Measurements from ENCODE around the gene MAPK9.
"Not testable (repeated sequence)": the region's sequence is repeated elsewhere in the genome, so short reads cannot be mapped to it uniquely, and the experiment has no call there.

The MAPK9 gene

DNA sequence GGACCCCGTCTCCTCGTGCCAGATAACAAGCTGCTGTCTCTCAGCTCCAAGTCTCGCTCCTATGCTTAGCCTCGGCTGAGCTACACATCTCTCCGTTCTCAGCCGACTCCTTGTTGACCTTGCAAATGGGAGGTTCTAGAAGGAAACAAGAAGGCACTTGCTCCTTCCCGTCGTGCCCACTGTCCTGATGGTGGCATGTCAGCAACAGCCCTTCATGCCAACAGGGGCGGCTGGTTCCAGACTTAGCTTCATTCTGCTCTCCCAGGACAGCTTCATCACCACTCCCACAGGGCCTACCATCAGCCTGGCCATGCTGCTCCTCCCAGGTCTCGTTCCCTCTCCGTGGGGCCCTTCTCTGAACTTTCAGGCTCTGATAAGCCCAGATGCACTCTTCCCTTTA, 69.8 kb downstream of the MAPK9 start:
- no peak for DNase-seq

DNA sequence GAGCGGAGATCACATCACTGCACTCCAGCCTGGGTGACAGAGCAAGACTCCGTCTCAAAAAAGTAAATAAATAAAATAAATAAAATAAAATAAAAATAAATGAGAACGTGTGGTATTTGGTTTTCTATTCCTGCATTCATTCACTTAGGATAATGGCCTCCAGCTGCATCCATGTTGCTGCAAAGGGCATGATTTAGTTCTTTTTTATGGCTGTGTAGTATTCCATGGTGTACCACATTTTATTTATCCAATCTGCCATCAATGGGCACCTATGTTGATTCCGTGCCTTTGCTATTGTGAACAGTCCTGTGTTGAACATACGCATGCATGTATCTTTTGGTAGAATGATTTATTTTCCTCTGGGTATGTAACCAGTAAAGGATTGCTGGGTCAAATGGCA, 74.1 kb downstream of the MAPK9 start:
- DNase-seq: no peak

DNA sequence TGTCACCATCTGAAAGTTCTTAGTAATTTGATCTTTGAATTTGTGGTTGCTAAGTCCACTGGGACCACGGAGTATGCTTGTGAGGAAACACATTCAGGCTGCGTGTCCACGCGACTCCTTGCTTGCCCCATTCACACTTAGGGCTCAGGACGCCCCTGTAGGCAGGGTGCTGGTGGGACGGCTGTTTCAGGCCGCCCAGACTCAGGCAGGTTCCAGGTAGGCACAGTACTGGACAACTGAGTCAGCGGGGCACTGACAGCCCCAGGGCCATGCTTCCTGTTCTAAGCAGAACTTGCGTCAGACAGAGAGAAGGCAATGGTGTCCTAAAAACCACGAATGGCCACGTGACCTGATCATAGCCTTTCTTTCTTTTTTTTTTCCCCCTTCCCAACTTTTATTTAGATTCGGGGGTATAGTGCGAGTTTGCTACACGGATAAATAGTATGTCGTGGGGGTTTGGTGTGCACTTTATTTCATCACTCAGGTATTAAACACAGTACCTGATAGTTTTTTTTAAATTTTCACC, 75.2 kb downstream of the MAPK9 start:
- no peak for DNase-seq

DNA sequence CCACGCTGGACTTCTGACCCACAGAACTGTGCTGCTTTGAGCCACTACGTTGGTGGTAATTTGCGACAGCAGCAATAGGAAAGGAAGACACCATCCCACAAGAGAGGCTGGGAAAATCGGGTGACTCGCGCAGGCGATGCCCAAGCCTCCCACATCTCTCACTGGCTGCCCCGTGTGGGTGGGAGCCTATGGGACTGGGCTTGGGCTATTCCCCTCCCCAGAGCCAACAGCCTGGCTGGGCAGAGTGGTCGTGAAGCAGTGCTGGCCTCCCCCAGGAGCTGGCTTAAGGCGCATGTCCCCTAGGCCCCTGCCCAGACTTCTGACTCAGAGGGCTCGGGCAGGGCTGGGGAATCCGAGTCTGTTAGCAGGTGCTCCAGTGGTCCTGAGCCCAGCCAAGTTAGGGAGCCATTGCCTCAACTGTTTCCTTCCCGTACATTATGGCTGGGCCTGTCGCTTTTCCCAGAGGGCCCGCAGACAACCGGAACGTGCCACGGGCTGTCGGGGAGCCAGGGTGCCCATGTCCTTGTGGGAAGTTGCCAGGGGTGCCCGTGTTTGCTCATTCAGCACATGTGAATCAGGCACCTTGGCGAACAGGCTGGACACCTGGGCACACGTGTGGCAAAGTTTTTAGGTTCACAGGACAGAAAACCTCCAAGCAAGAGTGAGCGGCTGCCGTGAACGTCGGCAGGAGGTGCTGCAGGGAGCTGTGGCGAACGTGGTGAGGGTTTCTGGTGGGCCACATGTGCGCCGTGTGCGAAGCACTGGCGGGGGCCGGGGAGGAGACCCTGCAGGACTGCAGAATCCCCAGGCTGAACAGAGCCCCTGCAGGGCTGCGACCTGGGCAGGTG, 75.9 kb downstream of the MAPK9 start:
- peak; percentile 16 for DNase-seq

DNA sequence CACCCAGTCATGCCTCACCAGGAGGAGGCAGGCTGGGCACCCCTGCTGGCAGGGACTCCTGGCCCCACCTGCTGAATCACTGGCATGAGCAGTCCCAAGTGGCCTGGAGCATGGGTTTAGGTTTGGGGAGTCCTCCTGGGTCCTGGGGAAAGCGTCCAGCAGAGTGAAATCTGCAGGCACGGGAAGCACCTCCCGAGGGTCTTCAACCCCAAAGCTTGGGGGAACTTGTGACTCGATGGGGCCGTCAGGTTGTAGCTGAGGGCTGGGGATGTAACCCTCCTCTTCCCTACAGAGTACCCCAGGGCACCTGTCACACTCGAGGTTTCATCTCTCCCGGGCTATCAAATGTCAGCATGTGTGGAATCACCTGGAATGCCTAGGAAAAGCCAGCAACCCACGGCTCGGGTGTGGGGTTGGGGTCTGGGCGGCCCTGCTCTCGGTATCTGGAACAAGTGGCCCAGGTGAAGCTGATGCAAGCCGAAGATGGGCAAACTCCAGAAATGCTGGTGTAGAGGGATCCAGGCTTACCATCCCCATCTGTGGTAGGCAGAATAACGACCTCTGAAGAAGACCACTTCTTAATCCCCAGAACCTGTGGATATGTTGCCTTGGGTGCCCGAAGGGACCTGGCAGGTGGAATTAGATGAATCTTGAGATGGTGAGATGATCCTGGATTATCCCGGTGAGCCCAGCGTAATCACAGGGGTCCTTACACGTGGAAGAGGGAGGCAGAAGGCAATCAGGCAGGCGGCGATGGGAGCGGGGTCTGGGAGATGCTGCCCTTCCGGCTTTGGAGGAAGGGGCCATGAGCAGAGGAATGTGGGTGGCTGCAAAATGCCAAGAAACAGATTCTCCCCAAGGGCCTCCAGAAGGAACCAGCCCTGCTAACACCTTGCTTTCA, 76.8 kb downstream of the MAPK9 start:
- no peak for DNase-seq

DNA sequence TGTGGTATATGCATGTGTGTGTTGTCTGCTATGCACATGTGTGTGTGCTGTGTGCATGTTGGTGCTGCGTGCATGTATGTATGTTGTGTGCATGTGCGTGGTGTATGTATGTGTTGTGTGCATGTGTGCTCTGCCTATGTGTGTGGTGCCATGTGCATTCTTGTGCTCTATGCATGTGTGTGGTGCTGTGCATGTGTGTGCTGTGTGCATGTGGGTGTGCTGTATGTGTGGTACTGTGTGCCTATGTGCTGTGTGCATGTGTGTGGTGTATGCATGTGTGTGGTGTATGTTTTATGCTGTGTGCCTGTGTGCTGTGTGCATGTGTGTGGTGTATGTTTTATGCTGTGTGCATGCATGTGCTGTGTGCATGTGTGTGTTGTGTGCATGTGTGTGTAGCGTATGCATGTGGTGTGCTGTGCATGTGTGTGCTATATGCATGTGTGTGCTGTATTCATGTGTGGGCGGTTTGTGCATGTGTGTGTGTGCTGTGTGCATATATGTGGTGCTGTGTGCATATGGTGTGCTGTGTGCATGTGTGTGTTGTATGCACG, 78.2 kb downstream of the MAPK9 start:
- no peak for DNase-seq

DNA sequence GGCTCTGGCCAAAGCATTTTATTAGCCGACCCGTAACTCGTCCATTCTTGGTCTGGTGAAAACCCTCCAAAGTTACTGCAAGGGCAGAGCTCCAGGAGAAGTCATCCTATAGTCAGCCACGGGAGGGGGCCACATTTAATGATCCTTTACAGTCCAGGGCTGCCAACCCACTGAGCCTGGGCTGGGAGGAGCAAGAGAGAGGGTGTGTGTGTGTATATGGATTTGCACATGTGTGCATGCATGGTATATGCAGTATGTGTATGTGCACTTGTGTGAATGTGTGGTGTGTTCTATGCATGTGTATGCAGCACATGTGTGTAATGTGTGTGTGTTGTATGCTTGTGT, 78.7 kb downstream of the MAPK9 start:
- no peak for DNase-seq

DNA sequence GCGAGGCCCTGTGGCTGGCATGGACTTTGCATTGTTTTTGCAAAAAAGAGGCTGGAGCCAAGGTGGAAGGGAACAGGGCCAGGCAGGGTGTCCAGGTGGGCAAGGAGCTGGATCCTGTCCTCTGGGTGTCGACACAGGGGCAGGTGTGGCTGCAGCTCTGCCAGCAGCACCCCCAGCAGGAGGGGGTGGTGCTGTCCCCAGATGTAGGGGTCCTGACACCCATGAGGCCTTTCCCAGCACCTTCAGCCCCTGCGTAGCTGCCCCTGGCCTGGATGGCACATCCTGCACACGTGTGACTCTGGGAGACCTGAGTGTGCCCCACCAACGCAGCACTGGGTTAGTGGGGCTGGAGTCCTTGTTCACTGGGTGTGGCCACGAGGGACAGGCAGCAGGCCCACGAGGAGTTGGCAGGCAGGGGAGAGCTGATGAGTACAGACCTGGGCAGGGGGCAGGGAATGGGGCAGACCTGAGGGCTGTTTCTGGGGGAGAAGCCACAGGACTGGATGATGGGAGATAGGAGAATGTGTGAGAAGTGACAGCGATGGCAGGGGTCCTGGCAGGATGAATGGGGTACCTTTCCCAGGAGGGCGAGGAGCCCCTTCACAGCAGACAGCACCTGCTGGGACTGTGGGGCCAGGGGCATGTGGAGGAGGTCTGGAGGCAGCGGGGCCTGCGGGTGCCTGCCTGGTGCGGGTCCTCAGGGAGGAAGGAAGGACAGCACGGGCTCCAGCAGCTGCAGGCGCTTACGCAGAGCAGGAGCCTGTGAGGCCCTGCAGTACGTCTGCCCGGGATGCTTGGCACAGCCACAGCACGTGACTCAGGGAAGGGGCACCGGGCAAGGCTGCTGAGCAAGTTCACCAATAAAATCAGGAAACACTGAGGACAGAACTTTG, 79.3 kb downstream of the MAPK9 start:
- no peak for DNase-seq

DNA sequence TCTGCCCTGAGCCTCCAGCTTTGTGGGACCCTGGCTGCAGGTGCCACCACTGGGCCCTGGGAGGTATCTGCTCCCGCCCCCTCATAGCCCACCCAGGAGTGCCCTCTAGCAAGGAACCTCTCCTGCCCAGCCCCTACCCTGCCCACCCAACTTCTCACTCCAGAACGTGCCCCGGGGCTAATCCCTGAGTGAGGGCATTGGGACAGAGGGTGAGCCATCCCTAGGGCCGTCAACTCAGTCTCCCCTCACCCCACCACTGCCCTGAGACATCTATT, 80.2 kb downstream of the MAPK9 start:
- DNase-seq: no peak

DNA sequence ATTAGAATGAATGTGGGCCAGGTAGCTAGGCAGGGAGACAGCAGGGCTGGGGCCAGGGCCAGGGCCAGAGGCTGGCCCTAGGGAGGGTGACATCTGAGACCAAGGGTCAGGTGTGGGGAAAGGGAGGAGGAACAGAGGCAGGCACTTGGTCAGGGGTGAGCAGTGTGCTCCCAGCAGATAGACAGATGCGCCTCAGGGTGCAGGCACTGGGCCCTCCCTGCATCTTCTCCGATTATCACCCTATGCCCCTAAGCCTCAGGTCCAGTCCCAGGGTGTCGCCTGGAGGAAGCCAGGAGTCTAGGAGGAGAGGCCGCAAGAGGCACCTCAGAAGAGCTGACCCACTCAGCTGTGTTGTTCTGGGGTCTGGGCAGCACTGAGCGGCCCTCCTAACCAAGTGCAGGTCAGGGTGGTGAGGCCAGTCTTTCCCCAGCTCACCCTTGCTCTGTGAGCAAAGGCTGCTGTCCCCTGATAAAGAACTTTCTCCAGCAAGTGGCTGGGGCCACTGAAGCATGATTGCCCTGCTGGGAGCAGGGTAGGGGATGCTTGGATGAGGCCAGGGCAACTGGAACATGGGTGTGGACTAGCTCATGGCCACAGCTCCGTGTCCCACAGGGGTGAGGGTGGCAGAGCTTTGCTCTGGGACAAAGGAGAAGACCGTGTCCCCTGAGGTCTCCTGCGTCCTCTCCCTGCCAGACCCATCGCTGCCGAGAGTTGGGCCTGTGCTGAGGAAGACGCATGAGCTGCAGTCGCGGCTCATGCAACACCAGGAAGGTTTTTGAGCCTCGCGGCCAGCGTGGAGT, 80.7 kb downstream of the MAPK9 start:
- DNase-seq: no peak

DNA sequence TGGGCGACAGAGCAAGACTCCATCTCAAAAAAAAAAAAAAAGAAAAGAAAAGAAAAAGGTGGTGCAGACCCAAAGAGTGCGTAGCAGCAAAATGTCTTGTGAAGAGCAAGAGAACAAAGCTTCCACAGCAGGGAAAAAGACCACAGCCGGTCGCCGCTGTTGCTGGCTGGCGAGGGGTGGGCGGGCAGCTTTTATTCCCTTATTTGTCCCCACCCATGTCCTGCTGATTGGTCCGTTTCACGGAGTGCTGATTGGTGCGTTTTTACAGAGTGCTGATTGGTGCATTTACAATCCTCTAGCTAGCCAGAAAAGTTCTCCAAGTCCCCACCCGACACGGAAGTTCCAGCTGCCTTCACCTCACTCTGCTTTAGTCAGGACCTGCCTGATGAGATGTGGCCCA, 81.8 kb downstream of the MAPK9 start:
- DNase-seq: not testable (repeated sequence)

DNA sequence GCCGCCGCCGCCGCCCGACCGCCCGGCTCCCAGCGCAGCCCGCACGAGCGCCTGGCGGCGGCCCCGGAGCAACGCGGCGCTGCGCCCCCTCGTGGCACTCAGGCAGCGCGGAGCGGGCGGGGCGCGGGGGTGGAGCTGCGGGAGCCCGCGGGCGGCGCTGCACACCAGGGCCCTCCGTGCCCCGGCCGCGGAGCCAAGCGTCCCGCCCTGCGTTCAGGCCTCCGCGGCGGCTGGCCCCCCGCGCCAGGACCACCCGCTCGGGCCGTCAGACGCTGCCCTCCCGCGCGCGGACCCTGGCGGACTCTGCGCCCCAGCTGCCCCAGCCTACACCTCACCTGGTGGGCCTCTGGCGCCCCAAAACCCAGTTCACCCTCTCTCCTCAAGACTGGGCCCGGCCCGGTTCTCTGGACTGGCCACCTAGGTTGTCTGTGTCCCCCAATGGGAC, 82.7 kb downstream of the MAPK9 start, which contains the start of gene RASGEF1C:
RASGEF1C (minus strand) TSS at position 75 of the 445 bp plus-strand sequence. CDS start 71,159 bp downstream, outside the sequence.
- peak; percentile 89 for DNase-seq

DNA sequence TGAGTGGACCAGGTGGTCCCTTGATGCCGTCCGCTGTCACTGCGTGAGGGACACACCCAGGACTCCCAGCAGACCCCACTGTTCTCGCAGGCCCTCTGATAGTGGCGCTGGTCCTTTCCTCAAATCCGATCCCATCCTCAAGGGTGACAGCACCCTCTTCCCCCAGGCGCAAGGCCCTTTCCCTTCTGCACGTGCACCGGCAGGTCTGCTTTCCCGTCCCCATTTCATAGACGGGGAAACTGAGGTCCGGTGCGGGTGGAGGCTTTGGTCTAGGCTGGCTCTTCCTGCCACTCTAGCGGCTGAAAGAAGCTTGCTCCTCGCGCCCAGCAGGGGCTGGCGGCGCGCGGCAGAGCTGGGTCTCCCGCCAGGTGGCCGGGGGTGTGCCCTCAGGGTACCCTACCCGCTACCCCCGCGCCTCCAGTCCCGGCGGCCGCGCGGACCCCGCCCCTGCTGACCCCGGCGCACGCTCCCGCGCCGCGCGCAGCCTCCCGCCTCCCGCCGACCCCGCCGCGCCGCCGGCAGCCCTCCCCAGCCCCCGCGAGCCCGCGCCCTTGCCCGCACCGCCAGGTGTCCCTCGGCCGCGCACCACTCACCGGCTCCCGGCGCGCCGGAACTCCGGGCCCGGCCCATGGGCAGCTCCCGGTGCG, 83.3 kb downstream of the MAPK9 start:
- DNase-seq: peak; percentile 26

DNA sequence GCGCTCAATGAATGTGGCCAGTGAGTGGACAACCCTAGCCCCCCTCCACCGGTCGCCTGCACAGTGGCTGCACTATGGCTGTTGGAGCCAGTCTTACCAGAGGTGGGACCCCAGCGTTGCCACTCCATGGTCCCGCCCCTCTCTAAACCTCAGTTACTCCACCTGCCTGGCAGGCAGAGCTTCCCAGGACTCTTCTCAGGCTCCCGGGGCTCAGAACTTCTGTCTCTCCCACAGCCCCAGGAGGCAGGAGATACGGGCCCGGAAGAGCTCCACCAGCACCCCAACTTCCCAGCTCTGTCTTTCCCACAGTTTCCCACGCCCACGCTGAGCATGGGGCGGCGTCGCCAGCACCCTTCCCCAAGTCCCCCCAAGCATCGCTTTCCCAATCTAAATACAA, 83.8 kb downstream of the MAPK9 start:
- no peak for DNase-seq

DNA sequence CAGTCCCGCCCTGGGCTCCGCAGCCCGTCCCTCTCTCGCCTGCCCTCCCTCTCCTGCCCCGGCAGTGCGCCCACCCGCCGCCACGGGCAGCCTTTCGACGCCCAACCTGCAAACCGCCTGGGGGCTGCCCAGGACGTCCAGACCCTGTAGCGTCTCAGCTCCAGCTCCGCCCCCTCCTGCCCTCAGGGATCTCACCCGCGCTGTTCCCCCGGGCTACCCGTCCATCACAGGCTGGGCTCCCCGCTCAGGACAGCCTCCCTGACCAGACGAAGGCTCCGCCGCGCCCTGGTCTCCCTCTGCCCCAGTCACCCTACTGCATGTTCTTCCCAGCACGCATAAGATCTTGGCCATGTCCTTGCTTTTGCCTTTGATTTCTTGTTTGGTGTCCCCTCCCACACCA, 84.3 kb downstream of the MAPK9 start:
- DNase-seq: no peak

DNA sequence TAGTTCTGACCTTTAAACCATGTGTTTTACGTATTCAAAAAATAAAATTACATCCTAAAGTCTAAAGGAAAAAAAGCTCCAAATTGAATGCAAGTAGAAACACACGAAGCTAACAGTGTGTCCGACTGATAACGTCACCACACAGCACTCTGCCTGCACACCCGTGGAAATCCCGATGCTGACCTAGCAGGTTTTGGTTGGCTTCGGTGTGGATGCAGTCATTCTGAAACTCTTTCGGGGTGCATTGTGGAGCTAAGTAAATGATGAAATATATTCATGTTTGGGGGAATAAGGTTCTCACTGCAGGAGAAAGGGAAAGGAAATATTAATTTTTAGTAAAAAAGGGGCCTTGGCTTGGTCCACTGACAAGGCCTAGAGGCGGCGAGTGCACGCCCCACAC, 84.9 kb downstream of the MAPK9 start:
- DNase-seq: no peak

DNA sequence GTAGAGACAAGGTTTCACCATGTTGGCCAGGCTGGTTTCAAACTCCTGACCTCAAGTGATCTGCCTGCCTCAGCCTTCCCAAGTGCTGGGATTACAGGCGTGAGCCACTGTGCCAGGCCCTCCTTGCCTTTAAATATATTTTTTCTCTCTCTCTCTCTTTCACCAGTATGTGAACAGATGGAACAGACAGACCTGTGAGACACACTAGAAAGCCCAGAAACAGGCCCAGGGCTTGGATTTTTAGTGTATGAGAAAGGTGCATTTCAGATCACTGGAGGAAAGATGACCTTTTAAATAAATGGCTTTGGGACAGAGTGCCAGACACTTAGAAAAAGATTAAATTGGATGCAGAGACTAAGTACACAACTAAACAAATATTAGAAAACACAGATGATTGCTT, 86.0 kb downstream of the MAPK9 start:
- DNase-seq: no peak

DNA sequence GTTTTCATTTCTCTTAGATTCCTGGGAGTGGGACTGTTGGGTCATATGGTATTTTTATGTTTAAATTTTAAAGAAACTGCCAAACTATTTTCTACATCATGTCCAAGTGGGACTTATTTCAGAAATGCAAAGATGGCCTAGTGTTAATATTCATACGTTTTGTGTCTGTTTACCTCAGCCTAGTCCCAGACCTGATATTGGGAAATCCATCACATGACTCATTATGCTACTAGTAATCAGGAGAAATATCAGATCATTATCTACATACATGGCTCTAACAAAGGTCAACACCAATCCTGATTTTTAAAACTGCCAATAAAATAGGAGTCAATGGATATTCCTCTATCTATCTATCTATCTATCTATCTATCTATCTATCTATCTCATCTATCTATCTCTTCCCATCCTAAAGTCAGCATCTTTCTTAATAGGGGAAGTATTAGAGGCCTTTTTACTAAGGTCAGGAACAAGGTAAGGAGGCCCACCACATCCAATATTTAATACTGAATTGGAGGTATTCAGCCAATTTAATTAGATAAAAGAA, 87.5 kb downstream of the MAPK9 start:
- DNase-seq: no peak

DNA sequence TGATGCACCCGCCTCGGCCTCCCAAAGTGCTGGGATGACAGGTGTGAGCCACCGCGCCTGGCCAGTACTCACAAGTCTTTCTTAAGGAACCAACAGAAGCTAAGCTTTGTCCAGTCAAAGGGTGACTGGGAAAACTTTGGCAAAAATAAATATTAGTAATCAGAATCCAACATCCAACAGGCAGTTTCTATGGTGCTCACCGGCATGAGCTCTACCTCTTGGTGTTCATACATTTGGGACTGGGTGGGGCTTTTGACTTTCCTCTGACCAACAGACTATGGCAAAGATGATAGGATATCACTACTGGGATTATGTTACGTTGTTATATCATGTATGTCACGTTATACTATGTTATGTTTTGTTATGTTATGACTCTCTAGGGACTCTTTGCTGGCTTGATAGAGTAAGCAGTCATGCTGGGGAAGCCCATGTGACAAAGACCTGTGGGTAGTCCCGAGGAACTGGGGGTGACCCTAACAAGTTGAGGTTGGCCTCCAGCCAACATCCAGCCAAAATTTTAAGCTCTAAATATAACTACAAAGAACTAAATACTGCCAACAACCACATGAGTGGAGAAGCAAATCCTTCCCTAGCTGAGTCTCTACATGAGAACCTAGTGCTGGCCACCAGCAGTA, 88.8 kb downstream of the MAPK9 start:
- no peak for DNase-seq

Data from suppressor macrophage treated with lipopolysaccharide for 4 hours (primary cell).